Umbilical cord (tissue), 2 donors: ENCODE measurements around the gene OR1N1. TPM values are rescaled to one million over a fixed set of nuclear protein-coding genes. Genes with fewer than 3 reads are reported as not detected.
A peak's percentile ranks its signal among the peaks of the same experiment; 100 is the strongest.
"Not testable (repeated sequence)": the region's sequence is repeated elsewhere in the genome, so short reads cannot be mapped to it uniquely, and the experiment has no call there.

Source experiments
- DNase-seq: peaks from one replicate; pipeline ENCODE4 v3.0.0-alpha.2; 2015; ENCODE audit warnings: low spot score
- total RNA-seq: library from RNA; depleted of rRNA; stranded (reverse); fragments of >200 nt; gene quantifications from one replicate; pipeline ENCODE4 v1.2.3, GENCODE V29; 2014; ENCODE audit warnings: low replicate concordance; ENCODE audit not compliant: insufficient read depth

Gene OR1N1, protein sequence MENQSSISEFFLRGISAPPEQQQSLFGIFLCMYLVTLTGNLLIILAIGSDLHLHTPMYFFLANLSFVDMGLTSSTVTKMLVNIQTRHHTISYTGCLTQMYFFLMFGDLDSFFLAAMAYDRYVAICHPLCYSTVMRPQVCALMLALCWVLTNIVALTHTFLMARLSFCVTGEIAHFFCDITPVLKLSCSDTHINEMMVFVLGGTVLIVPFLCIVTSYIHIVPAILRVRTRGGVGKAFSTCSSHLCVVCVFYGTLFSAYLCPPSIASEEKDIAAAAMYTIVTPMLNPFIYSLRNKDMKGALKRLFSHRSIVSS
- 1.2 TPM for total RNA-seq

DNA sequence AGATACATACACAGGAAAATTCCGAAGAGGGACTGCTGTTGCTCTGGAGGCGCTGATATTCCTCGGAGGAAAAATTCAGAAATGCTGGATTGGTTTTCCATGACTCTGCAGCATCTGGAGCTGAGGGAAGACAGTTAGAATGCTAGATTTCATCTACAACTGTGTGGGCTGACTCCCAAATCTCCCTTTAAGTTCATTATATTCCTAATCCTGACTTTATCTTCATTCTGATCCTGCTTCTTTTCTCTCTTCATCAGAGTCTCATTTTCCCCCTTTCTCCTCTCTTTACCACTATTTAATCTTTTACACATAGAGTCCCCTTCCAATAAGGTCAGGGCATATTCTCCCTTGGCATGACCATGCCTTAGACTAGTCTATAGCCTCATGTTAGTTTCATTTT lies at the start of gene OR1N1:
TSS of gene OR1N1 (minus strand) at position 101 of the 400 bp plus-strand sequence. CDS start at position 101, 0 bp downstream.
- DNase-seq: no peak

GRCh38 chr9:122572456-122572855 lies 45.4 kb upstream of the OR1N1 start:
- DNase-seq: no peak

DNA sequence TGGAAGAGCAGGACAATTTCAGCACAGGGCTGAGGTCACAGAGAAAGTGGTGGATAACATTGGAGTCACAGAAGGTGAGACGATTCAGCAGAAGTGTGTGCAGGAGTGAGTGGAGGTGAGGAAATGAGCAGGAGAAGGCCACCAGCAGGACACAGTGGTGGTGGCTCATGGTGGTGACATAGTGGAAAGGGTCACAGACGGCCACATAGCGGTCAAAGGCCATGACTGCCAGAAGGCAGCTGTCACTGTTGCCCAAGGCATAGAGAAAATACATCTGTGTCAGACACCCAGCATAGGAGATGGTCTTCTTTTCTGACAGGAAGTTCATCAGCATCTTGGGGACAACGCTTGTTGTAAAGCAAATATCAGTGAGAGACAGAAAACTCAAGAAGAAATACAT lies 40.8 kb upstream of the OR1N1 start:
- DNase-seq: no peak

DNA sequence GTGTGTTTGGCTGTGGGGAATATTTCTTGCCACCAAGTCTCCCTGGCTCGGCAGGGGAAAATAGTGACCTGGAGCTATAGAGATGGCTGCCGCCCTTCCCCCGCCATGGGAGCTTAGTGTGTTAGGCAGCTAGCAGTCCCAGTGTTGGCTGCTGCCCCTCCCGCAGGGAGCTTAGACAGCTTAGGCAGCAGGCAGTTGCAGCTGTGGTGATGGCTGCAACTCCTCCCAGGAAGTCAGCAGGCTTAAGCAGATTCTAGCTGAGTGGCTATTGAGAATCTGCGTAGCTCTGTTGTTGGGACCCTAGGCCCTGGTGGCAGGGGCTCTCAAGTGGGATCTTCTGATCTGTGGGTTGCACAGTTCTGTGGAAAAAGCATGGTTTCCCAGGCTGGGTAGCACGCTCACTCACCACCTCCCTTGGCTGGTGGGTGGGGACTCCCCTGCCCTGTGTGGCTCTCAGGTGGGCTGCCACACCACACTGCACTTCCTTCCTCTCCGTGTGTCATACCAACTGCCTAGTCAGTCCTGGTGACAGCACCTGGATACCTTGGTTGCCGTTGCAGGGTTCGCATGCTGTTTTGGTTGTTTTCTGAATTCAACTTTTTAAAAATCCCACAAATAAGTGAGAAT lies 35.2 kb upstream of the OR1N1 start:
- DNase-seq: no peak

DNA sequence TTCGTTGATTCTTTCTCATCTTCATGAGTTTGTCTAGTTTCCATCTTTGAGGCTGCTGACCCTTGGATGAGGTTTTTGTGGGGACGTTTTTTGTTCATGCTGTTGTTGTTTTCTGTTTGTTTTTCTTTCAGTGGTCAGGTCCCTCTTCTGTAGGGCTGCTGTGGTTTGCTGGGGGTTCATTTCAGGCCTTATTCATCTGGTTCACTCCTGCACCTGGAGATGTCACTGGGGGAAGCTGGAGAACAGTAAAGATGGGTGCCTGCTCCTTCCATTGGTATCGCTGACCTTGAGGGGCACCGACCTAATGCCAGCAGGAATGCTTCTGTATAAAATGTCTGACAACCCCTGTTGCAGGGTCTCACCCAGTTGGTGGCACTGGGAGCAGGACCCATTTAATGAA lies 34.4 kb upstream of the OR1N1 start:
- DNase-seq: no peak

GRCh38 chr9:122552812-122553211 lies 25.7 kb upstream of the OR1N1 start, which contains the start of gene OR1N2:
TSS of gene OR1N2 (plus strand) at chr9:122553112. CDS start at chr9:122553212, 100 bp downstream.
- DNase-seq: no peak

DNA sequence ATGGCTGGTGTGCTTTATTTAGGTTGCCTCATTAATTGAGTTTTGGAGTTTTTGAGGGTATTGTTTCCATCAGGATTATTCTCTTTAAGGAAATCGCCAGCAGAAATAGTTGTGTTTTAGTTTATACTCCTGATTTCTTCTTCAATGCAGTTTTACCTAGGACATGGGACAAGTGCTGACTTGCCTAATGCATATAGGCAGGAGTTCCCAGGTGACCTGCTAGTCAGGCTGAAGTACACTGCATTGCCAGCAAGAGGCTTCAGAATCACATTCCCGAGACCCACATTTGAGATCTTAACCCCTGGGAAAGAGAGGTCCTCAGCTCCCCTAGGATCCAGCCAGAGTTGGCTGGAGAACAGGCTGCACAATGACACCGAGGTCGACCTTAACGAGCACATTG lies 24.3 kb upstream of the OR1N1 start:
- DNase-seq: peak; percentile 1

DNA sequence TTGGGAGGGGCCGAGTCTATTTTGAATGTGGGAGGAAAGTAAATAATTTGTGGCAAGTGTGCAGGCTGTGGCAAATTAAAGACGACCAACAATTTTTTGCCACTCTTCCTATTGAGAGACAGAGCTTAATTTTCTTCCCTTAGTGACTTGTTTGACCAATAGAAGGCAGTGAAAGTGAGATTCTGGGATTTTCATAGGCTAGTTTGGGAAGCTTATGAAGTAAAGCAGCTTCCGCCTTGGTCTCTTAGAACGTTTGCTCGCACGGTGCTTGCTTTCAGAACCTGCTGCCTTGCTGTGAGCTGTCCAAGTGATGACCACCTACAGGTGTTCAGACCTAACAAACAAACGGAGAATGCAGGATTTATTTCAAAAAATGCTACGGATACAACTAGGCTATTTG lies 19.1 kb upstream of the OR1N1 start:
- no peak for DNase-seq

DNA sequence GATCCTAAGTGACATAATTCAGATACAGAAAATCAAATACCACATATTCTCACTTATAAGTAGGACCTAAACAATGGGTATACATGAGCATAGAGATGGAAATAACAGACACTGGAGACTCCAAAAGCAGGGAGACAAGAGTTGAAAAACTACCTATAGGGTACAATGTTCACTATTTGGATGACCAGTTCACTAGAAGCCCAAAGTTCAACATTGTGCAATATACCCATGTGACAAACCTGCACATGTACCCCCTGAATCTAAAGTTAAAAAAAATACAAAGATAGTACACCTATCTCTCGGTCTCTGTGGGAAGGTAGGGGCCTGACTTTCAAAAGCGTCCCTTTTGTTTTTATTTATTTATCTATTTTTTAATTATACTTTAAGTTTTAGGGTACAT lies 11.7 kb upstream of the OR1N1 start:
- DNase-seq: no peak

DNA sequence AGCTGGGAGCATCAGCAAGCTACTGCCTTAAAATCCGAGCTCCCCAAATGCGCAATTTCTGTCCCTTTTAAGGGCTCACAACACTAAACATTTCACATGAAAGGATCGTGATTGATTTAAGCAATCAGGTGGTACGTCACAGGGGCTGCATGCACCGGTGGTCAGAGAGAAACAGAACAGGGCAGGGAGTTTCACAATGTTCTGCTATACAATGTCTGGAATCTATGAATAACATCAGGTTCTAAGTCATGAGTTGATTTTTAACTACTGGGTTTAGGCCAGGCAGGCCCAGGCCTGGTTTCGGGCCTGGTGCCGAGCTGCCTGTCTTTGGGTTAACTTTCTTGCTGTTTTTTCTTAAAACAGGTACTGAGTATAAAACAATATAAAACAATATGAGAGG lies 10.0 kb upstream of the OR1N1 start:
- not testable (repeated sequence) for DNase-seq

DNA sequence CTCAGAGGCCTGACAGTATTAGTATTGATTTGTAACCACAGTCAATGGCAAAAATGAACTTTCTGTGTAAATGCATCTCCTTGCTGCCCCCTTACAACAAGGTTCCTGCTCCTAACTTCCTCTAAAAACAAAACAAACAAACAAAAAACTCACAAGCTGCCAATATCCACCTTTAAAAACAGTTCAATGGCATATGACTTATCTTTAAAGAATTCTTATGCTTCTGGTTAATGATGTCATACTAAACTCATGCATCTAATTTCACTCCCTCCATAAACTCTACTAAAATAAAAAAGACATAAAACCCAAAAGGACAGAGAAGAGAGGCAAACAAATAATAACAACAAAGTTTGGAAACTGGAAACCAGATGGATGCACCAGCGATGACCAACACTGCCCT lies 9.0 kb upstream of the OR1N1 start:
- DNase-seq: no peak

DNA sequence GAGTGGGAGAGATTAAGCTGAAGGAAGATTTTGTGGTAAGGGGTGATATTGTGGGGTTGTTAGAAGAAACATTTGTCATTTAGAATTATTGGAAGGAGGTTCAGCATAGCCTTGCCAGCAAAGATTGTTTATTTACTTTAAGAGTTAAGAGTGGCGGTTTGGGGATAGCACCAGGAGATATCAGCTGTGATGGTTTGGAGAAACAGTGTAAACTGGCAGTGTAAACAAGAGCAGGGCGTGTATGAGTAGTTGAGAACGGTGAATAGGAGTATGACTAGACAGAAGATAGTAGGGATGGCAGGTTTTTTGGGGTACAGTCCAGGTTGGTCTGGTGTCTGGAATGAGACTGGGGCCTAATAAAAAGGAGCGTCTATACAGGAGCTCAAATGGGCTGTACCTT lies 4.1 kb upstream of the OR1N1 start:
- DNase-seq: not testable (repeated sequence)

DNA sequence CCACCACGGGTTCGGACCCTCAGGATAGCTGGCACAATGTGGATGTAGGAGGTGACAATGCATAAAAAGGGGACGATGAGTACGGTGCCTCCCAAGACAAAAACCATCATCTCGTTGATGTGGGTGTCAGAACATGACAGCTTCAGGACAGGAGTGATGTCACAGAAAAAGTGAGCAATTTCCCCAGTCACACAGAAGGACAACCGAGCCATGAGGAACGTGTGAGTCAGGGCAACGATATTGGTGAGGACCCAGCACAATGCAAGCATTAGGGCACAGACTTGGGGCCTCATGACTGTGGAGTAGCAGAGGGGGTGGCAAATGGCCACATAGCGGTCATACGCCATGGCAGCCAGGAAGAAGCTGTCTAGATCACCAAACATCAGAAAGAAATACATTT lies 491 bp downstream of the OR1N1 start:
- no peak for DNase-seq

- no peak for DNase-seq
Observed at GRCh38 chr9:122519376-122519775, 7.7 kb downstream of the OR1N1 start.

- no peak for DNase-seq
Observed at GRCh38 chr9:122518841-122519240, 8.3 kb downstream of the OR1N1 start, which contains the start of gene OR1J4. TSS of gene OR1J4 (plus strand) at chr9:122519141. CDS start at chr9:122519141, 0 bp downstream.

DNA sequence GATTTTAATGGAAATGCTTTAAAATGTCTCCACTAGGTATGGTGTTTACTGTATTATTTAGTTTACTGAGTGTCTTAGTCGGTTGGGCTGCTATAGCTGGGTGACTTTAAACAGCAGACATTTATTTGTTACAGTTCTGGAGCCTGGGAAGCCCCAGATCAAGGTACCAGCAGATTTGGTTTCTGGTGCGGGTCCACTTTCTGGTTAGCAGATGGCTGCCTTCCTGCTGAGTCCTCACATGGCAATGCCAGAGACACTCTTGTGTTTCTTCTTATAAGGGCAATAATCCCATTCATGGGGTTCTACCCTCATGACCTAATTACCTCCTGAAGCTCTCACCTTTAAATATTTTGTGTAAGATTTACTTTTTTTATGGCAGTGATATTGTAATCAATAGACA lies 8.9 kb downstream of the OR1N1 start:
- DNase-seq: no peak

GRCh38 chr9:122510502-122510901 lies 16.6 kb downstream of the OR1N1 start, which contains the start of gene OR1J2:
TSS of gene OR1J2 (plus strand) at chr9:122510802. CDS start at chr9:122510802, 0 bp downstream.
- no peak for DNase-seq

- DNase-seq: no peak
Observed at GRCh38 chr9:122506964-122507363, 20.1 kb downstream of the OR1N1 start.

DNA sequence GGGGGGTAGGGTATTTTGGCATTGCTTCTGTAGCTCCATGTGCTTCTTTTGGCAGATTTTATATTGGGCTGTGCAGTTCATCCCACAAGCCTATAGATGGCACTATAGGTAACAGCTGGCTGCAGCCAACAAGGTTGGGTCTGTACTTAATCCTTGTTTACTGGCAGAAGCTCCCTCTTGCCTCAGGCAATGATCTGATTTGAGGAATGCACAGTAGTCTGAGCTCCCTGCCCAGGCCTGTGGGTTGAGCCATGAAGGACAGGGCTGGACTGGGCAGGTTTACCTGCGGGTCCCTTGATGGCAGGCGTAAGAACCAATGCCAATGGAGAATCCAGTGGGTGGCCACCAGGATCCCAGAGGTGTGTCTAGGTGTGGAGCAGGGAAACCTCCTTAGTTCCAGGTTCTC lies 28.2 kb downstream of the OR1N1 start:
- peak; percentile 16 for DNase-seq

DNA sequence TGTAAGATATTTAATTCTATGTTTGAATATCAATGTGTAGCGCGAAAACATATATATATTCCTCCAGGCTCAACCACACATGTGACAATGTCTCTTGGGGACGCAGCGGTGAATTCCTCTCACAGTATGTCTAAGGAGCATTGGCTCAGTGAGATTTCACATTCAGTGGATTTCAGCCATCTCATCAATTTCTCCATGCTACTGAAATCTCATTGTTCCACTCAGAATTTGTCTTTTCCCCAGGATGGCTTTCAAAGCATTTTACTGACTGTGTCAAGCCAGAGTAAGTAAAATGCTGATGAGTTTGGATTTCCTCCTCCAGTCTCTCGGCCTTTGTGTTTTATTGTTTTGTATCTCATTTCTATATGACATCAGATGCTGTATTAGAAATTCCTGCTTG lies 48.0 kb downstream of the OR1N1 start:
- no peak for DNase-seq

GRCh38 chr9:122477826-122478225 lies 49.3 kb downstream of the OR1N1 start, which contains the start of gene OR1J1:
TSS of gene OR1J1 (minus strand) at chr9:122477926. CDS start at chr9:122477926, 0 bp downstream.
- no peak for DNase-seq

DNA sequence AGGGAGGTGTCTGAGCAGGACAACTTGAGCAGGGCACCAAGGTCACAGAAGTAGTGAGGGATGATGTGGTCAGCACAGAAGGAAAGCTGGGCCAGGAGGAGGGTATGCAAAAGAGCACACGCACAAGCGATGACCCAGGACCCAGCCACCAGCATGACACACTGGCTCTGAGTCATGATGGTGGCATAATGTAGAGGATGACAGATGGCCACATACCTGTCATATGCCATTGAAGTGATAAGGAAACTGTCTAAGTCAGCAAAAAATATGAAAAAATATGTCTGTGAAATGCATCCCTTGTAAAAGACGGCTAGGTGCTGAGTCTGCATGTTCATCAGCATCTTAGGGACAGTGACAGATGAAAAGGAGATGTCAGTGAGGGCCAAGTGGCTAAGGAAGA lies 49.7 kb downstream of the OR1N1 start:
- DNase-seq: no peak
